ENCODE measurements around the gene EFNA5. TPM values are rescaled to one million over a fixed set of nuclear protein-coding genes. Genes with fewer than 3 reads are reported as not detected.

The EFNA5 gene
- total and polyA plus RNA-seq, 2 of the 8 experiments (the other 6 are each of a cell fraction or from before 2014, with no cell fraction given) = 9.6 to 21.8 TPM

DNA sequence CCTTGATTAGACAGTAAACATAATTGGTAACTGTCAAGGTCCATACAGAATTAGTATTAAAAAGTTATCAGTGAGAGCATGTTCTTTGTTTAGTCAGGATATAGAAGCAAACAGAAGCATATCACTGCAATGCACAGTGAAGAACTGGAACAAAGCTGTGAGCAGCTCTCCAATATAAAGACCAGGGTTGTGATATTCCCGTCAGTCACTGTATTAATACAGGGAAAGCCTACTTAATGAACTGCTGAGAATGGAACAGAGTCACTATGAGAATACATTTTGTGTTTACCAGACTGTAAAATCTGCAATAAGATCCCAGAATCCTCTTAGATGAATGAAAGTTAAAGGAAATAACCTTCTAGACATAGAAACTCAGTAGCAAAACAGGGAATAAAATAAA, 58.2 kb downstream of the EFNA5 start (continued):
- TF ChIP-seq CHD1 (IDR thresholded peaks at IDR 0.05; ENCODE audit: low read depth, low read length) (no peak), SAP30 (IDR thresholded peaks at IDR 0.05; ENCODE audit: insufficient read depth, insufficient replicate concordance, low read length) (no peak), PHF8 (conservative IDR thresholded peaks at IDR 0.05; ENCODE audit: low read depth, low read length) (no peak)
- TF ChIP-seq, protein P1, sequence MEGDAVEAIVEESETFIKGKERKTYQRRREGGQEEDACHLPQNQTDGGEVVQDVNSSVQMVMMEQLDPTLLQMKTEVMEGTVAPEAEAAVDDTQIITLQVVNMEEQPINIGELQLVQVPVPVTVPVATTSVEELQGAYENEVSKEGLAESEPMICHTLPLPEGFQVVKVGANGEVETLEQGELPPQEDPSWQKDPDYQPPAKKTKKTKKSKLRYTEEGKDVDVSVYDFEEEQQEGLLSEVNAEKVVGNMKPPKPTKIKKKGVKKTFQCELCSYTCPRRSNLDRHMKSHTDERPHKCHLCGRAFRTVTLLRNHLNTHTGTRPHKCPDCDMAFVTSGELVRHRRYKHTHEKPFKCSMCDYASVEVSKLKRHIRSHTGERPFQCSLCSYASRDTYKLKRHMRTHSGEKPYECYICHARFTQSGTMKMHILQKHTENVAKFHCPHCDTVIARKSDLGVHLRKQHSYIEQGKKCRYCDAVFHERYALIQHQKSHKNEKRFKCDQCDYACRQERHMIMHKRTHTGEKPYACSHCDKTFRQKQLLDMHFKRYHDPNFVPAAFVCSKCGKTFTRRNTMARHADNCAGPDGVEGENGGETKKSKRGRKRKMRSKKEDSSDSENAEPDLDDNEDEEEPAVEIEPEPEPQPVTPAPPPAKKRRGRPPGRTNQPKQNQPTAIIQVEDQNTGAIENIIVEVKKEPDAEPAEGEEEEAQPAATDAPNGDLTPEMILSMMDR (IDR thresholded peaks at IDR 0.05; ENCODE audit: control extremely low read depth in 1 of 3, insufficient read depth in 1 of 3, low read depth in 1 of 3, low read length in 3 of 3) = no peak

Data from H1 (cell line).